WTC11 (cell line): ENCODE measurements around the gene ZNF614. TPM values are rescaled to one million over a fixed set of nuclear protein-coding genes. Genes with fewer than 3 reads are reported as not detected.

Experiments
- ATAC-seq: fragments of 200-7000 bp; cut with Tn5 transposase; 2 replicates; pipeline ENCODE4 v1.10.0; 2021; ENCODE audit warnings: mild to moderate bottlenecking, moderate library complexity
- CTCF ChIA-PET: fragments of 300-600 bp; sonication (Branson Sonifier 250); formaldehyde crosslinking; loops from one replicate; lab custom pipeline; 2021; ENCODE audit warnings: antibody characterized with exemption; lab: Charles Lee
- POLR2A ChIA-PET: fragments of 350-600 bp; sonication (Branson Sonifier 250); formaldehyde crosslinking; loops from one replicate; lab custom pipeline; 2021; ENCODE audit warnings: antibody characterized with exemption; lab: Charles Lee
- DNase-seq: peaks from one replicate; pipeline ENCODE4 v3.0.0; 2021; ENCODE audit warnings: low spot score
- H3K27ac Mint-ChIP-seq: 2 replicates; pipeline ENCODE4 v1.8.0; 2021; ENCODE audit warnings: mixed read lengths
- H3K27me3 Mint-ChIP-seq: 2 replicates; pipeline ENCODE4 v1.8.0; 2021; ENCODE audit warnings: low read depth, mild to moderate bottlenecking, moderate library complexity, mixed read lengths
- H3K36me3 Mint-ChIP-seq: 2 replicates; pipeline ENCODE4 v1.8.0; 2021; ENCODE audit warnings: mixed read lengths
- H3K4me1 Mint-ChIP-seq: 2 replicates; pipeline ENCODE4 v1.8.0; 2022; ENCODE audit warnings: mixed read lengths
- H3K4me3 Mint-ChIP-seq: 2 replicates; pipeline ENCODE4 v1.8.0; 2021; ENCODE audit warnings: mild to moderate bottlenecking, moderate library complexity, mixed read lengths
- H3K9me3 Mint-ChIP-seq: 2 replicates; pipeline ENCODE4 v1.8.0; 2021; ENCODE audit warnings: mixed read lengths
- ATF1 ChIP-seq: sonication (generic); formaldehyde crosslinking; IDR thresholded peaks from 2 replicates; pipeline ENCODE4 v1.8.1; 2023; ENCODE audit warnings: mild to moderate bottlenecking, moderate library complexity, missing genetic modification reagents
- CREM ChIP-seq: sonication (generic); formaldehyde crosslinking; IDR thresholded peaks from 2 replicates; pipeline ENCODE4 v1.8.1; 2022; ENCODE audit warnings: mild to moderate bottlenecking, missing genetic modification reagents, moderate library complexity
- FOXK1 ChIP-seq: sonication (generic); formaldehyde crosslinking; IDR thresholded peaks from 2 replicates; pipeline ENCODE4 v1.8.0; 2022; ENCODE audit warnings: mild to moderate bottlenecking, moderate library complexity, missing genetic modification reagents
- GABPB1 ChIP-seq: sonication (generic); formaldehyde crosslinking; IDR thresholded peaks from 2 replicates; pipeline ENCODE4 v1.8.1; 2023; ENCODE audit warnings: mild to moderate bottlenecking, missing genetic modification reagents
- GTF2I ChIP-seq: fragments of 250-450 bp; sonication (Bioruptor Pico); conservative IDR thresholded peaks from 2 replicates; pipeline ENCODE4 v1.4.0; 2021; ENCODE audit warnings: mild to moderate bottlenecking
- KAT7 ChIP-seq: sonication (generic); formaldehyde crosslinking; IDR thresholded peaks from 2 replicates; pipeline ENCODE4 v1.8.1; 2023; ENCODE audit warnings: missing genetic modification reagents, mild to moderate bottlenecking, borderline replicate concordance
- NR2C2 ChIP-seq: sonication (generic); formaldehyde crosslinking; IDR thresholded peaks from 2 replicates; pipeline ENCODE4 v1.8.0; 2022; ENCODE audit warnings: mild to moderate bottlenecking, missing genetic modification reagents
- SMAD3 ChIP-seq: sonication (generic); formaldehyde crosslinking; IDR thresholded peaks from 2 replicates; pipeline ENCODE4 v1.8.0; 2022; ENCODE audit warnings: missing genetic modification reagents, mild to moderate bottlenecking, borderline replicate concordance
- SP1 ChIP-seq: sonication (generic); formaldehyde crosslinking; conservative IDR thresholded peaks from 2 replicates; pipeline ENCODE4 v1.8.1; 2022; ENCODE audit warnings: missing genetic modification reagents
- TEAD1 ChIP-seq: sonication (generic); formaldehyde crosslinking; IDR thresholded peaks from 2 replicates; pipeline ENCODE4 v1.8.0; 2022; ENCODE audit warnings: mild to moderate bottlenecking, missing genetic modification reagents
- ZBTB21 ChIP-seq: sonication (generic); formaldehyde crosslinking; IDR thresholded peaks from 2 replicates; pipeline ENCODE4 v1.8.1; 2023; ENCODE audit warnings: mild to moderate bottlenecking, missing genetic modification reagents, borderline replicate concordance
- ZNF138 ChIP-seq: sonication (generic); formaldehyde crosslinking; conservative IDR thresholded peaks from 2 replicates; pipeline ENCODE4 v1.8.1; 2022; ENCODE audit warnings: mild to moderate bottlenecking, moderate library complexity, missing genetic modification reagents
- ZNF232 ChIP-seq: sonication (generic); formaldehyde crosslinking; IDR thresholded peaks from 2 replicates; pipeline ENCODE4 v1.8.0; 2022; ENCODE audit warnings: mild to moderate bottlenecking, missing genetic modification reagents
- total RNA-seq: library from RNA; stranded (reverse); gene quantifications from 3 replicates; pipeline ENCODE4 v1.2.3, GENCODE V29; 2021
- TF ChIP-seq, protein P1 (sequence below): sonication (generic); formaldehyde crosslinking; IDR thresholded peaks from 2 replicates; pipeline ENCODE4 v1.8.0; 2023; ENCODE audit warnings: mild to moderate bottlenecking, missing genetic modification reagents
- TF ChIP-seq, protein P2 (sequence below): fragments of 250-450 bp; sonication (Bioruptor Pico); conservative IDR thresholded peaks from 2 replicates; pipeline ENCODE4 v1.9.0; 2021; ENCODE audit warnings: mild to moderate bottlenecking
- TF ChIP-seq, protein P3 (sequence below): sonication (generic); formaldehyde crosslinking; IDR thresholded peaks from 2 replicates; pipeline ENCODE4 v1.8.1; 2022; ENCODE audit warnings: mild to moderate bottlenecking, moderate library complexity, missing genetic modification reagents
- TF ChIP-seq, protein P4 (sequence below): sonication (generic); formaldehyde crosslinking; IDR thresholded peaks from 2 replicates; pipeline ENCODE4 v1.8.0; 2023; ENCODE audit warnings: missing genetic modification reagents, mild to moderate bottlenecking, borderline replicate concordance
- TF ChIP-seq, protein P5 (sequence below): sonication (generic); formaldehyde crosslinking; IDR thresholded peaks from 2 replicates; pipeline ENCODE4 v1.8.1; 2023; ENCODE audit warnings: mild to moderate bottlenecking, moderate library complexity, missing genetic modification reagents

The ZNF614 gene
- total RNA-seq, 1 experiment from 2014 or later: 19.5 TPM

DNA sequence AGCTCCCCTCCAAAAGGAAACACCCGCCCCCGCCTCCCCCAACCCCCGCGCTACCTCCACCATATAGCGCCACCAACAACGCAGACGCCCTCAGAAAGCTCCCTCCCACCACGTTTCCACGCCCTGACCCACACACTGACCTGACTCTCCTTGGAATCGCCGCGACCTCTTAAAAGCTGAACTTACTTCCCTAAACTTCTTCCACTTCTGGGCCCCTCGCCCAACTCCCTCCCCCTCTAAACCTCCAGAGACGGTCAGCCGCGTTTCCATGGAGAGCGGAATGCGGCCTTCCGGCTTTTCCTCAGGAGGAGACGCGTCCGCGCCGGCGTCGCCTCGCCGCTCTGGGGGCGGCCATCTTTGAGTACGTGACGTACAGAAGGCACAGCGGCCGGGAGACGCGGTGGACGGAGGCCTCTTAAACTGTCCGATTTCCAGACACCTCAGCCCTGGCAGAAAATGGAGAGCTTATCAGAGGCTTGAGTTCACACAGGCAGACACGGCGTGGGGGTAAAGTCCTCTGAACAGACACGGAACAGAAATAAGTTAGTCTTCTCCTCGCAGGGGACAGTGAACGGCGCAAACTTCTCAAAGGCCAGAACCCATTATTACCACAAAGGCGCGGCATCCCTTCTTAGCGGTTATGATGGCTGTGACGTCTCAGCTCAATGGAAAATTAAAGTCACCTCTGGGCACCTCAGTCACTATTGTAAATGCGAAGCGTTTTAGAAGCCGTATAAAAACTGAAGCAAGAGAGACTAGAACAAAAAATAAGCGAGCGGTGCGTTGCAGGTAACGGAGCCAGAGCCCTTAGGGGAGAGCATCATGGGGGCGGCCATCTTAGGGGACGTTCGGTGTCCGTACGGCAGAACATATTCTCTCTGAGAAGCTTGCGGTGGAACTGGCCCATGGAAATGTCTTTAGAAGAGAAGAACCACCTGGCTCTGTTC is 20.6 kb upstream of the ZNF614 start, which contains the start of gene ZNF432:
Gene ZNF432 (minus strand): TSS at position 284 of the 947 bp plus-strand sequence. CDS start 1,970 bp downstream, outside the sequence.
- CTCF ChIA-PET: no interaction called here

DNA sequence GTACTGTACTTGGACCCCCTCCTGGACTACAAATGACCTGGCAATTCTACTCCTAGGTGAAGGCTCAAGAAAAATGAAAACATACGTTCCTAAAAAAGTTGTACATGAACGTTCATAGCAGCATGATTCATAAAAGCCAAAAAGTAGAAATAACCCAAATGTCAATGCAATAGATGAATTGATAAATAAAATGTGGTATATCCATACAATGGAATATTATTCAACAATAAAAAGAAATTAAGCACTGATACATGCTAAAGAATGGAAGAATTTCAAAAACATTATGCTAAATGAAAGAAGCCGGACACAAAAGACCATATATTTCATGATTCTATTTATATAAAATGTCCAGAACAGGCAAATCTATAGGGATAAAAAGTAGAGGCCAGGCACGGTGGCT is 11.0 kb upstream of the ZNF614 start:
- ChIA-PET CTCF (no interaction called here), POLR2A (no interaction called here)
- Mint-ChIP-seq H3K27ac (no peak overlapping the region), H3K9me3 (peaks cover 46% of the 10 kb centered on the region), H3K36me3 (peaks cover 68% of the 10 kb centered on the region), H3K27me3 (no peaks in the 10 kb centered on the region), H3K4me3 (no peak overlapping the region), H3K4me1 (peaks cover 4% of the 10 kb centered on the region; the same call in 1 of the 2 replicates)
- no peak for DNase-seq
- TF ChIP-seq ZNF232 (CRISPR knock-in tag) (no peak), GTF2I (CRISPR knock-in tag) (no peak), ZBTB21 (CRISPR knock-in tag) (no peak), NR2C2 (no peak)
- TF ChIP-seq, protein P1, sequence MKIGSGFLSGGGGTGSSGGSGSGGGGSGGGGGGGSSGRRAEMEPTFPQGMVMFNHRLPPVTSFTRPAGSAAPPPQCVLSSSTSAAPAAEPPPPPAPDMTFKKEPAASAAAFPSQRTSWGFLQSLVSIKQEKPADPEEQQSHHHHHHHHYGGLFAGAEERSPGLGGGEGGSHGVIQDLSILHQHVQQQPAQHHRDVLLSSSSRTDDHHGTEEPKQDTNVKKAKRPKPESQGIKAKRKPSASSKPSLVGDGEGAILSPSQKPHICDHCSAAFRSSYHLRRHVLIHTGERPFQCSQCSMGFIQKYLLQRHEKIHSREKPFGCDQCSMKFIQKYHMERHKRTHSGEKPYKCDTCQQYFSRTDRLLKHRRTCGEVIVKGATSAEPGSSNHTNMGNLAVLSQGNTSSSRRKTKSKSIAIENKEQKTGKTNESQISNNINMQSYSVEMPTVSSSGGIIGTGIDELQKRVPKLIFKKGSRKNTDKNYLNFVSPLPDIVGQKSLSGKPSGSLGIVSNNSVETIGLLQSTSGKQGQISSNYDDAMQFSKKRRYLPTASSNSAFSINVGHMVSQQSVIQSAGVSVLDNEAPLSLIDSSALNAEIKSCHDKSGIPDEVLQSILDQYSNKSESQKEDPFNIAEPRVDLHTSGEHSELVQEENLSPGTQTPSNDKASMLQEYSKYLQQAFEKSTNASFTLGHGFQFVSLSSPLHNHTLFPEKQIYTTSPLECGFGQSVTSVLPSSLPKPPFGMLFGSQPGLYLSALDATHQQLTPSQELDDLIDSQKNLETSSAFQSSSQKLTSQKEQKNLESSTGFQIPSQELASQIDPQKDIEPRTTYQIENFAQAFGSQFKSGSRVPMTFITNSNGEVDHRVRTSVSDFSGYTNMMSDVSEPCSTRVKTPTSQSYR (CRISPR knock-in tag): no peak
- TF ChIP-seq, protein P2, sequence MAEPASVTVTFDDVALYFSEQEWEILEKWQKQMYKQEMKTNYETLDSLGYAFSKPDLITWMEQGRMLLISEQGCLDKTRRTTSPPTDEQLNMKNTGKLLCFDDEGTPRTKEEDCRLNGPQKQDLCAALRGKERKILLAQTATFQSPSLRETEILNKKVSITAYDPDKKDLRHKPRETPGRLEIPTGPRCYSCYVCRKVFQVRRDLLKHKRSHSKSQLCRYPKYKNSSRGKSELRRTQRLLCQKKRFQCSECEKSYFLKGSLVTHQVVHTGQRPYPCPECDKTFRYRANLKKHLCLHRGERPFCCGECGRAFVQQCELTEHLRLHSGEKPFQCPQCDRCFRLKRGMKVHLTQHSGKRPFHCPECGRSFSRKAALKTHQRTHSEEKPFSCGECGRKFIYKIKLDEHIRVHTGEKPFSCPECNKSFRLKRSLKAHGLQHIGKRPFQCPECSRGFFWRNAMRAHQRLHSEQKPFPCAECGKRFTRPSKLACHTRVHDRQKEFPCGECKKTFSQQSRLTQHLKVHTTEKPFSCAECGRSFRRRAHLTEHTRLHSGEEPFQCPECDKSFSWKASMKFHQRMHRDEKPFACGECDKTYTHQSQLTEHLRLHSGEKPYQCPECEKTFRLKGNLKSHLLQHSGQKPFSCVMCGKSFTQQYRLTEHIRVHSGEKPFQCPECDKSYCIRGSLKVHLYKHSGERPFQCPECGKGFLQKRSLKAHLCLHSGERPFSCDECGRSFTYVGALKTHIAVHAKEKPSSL: no peak
- ATAC-seq: no peak

More for the DNA sequence above, 20.6 kb upstream of the ZNF614 start, which contains the start of gene ZNF432:
- peaks cover 24% of the 10 kb centered on the region for H3K9me3 Mint-ChIP-seq
- DNase-seq (peak; percentile 97), ATAC-seq (peak; percentile 91)
- peaks cover 35% of the 10 kb centered on the region for H3K36me3 Mint-ChIP-seq
- H3K4me3 Mint-ChIP-seq: peak within 1 kb of the TSS; percentile 99
- peaks cover 23% of the 10 kb centered on the region for H3K4me1 Mint-ChIP-seq
- peaks cover 5% of the 10 kb centered on the region for H3K27me3 Mint-ChIP-seq
- H3K27ac Mint-ChIP-seq: peak within 1 kb of the TSS; percentile 100
- POLR2A ChIA-PET: interaction anchor here (1.0 kb wide), 1 partner anchor 41 kb away, joined by 4 read pairs; the partner anchor contains the start of gene ZNF615
- TF ChIP-seq, protein P3, sequence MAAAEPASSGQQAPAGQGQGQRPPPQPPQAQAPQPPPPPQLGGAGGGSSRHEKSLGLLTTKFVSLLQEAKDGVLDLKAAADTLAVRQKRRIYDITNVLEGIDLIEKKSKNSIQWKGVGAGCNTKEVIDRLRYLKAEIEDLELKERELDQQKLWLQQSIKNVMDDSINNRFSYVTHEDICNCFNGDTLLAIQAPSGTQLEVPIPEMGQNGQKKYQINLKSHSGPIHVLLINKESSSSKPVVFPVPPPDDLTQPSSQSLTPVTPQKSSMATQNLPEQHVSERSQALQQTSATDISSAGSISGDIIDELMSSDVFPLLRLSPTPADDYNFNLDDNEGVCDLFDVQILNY (CRISPR knock-in tag): 0 out of 2 replicates have a peak, but pooled peaks have one; percentile 34
- TF ChIP-seq GABPB1 (CRISPR knock-in tag) (0 out of 2 replicates have a peak, but pooled peaks have one; percentile 28), SP1 (CRISPR knock-in tag) (peak; percentile 23; the same call in 1 of the 2 replicates), CREM (CRISPR knock-in tag) (peak; percentile 76; the same call in 1 of the 2 replicates), GTF2I (CRISPR knock-in tag) (no peak), KAT7 (CRISPR knock-in tag) (peak; percentile 54; the same call in 1 of the 2 replicates), SMAD3 (CRISPR knock-in tag) (0 out of 2 replicates have a peak, but pooled peaks have one; percentile 51), ZNF138 (CRISPR knock-in tag) (no peak), TEAD1 (CRISPR knock-in tag) (0 out of 2 replicates have a peak, but pooled peaks have one; percentile 26), FOXK1 (CRISPR knock-in tag) (peak; percentile 35; the same call in 1 of the 2 replicates), ATF1 (no peak)
- TF ChIP-seq, protein P4, sequence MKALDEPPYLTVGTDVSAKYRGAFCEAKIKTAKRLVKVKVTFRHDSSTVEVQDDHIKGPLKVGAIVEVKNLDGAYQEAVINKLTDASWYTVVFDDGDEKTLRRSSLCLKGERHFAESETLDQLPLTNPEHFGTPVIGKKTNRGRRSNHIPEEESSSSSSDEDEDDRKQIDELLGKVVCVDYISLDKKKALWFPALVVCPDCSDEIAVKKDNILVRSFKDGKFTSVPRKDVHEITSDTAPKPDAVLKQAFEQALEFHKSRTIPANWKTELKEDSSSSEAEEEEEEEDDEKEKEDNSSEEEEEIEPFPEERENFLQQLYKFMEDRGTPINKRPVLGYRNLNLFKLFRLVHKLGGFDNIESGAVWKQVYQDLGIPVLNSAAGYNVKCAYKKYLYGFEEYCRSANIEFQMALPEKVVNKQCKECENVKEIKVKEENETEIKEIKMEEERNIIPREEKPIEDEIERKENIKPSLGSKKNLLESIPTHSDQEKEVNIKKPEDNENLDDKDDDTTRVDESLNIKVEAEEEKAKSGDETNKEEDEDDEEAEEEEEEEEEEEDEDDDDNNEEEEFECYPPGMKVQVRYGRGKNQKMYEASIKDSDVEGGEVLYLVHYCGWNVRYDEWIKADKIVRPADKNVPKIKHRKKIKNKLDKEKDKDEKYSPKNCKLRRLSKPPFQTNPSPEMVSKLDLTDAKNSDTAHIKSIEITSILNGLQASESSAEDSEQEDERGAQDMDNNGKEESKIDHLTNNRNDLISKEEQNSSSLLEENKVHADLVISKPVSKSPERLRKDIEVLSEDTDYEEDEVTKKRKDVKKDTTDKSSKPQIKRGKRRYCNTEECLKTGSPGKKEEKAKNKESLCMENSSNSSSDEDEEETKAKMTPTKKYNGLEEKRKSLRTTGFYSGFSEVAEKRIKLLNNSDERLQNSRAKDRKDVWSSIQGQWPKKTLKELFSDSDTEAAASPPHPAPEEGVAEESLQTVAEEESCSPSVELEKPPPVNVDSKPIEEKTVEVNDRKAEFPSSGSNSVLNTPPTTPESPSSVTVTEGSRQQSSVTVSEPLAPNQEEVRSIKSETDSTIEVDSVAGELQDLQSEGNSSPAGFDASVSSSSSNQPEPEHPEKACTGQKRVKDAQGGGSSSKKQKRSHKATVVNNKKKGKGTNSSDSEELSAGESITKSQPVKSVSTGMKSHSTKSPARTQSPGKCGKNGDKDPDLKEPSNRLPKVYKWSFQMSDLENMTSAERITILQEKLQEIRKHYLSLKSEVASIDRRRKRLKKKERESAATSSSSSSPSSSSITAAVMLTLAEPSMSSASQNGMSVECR: peak; percentile 72; the same call in 1 of the 2 replicates
- TF ChIP-seq, protein P5, sequence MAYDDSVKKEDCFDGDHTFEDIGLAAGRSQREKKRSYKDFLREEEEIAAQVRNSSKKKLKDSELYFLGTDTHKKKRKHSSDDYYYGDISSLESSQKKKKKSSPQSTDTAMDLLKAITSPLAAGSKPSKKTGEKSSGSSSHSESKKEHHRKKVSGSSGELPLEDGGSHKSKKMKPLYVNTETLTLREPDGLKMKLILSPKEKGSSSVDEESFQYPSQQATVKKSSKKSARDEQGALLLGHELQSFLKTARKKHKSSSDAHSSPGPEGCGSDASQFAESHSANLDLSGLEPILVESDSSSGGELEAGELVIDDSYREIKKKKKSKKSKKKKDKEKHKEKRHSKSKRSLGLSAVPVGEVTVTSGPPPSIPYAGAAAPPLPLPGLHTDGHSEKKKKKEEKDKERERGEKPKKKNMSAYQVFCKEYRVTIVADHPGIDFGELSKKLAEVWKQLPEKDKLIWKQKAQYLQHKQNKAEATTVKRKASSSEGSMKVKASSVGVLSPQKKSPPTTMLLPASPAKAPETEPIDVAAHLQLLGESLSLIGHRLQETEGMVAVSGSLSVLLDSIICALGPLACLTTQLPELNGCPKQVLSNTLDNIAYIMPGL (CRISPR knock-in tag): 0 out of 2 replicates have a peak, but pooled peaks have one; percentile 29
